ENCODE results near the gene ICA1L.

ICA1L gene

DNA sequence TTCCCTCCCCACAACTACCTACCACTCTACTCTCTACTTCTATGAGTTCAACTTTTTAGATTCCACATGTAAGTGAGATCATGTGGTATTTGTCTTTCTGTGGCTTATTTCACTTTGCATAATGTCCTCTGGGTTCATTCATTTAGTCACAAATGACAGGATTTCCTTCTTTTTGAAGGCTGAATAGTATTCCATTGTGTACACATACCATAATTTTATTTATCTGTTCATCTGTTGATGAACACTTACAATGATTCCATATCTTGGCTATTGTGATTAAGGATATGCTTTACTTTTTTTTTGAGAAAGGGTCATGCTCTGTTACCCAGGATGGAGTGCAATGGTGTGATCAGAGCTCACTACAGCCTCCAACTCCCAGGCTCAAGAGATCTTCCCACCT, 73.6 kb downstream of the ICA1L start:
- Mint-ChIP-seq H3K9me3 (peaks cover 21% of the 10 kb centered on the region), H3K27ac (no peak overlapping the region), H3K4me1 (no peaks in the 10 kb centered on the region), H3K36me3 (ENCODE audit: low read depth) (peaks cover 46% of the 10 kb centered on the region), H3K4me3 (no peak overlapping the region), H3K27me3 (ENCODE audit: low read depth, poor library complexity) (peaks cover 6% of the 10 kb centered on the region)
- no peak for DNase-seq
- no peak for TF ChIP-seq CTCF (IDR thresholded peaks at IDR 0.05)

- H3K4me3 Mint-ChIP-seq = no peak overlapping the region
These were observed 80.9 kb downstream of the ICA1L start for GRCh38 chr2:202790676-202791075.

GRCh38 chr2:202786842-202787241, 84.7 kb downstream of the ICA1L start:
- no peak for DNase-seq
- Mint-ChIP-seq H3K9me3 (no peaks in the 10 kb centered on the region), H3K4me1 (peaks cover 11% of the 10 kb centered on the region), H3K27me3 (ENCODE audit: low read depth, poor library complexity) (no peaks in the 10 kb centered on the region), H3K36me3 (ENCODE audit: low read depth) (peaks cover 73% of the 10 kb centered on the region), H3K4me3 (no peak overlapping the region), H3K27ac (no peak overlapping the region)
- TF ChIP-seq CTCF (IDR thresholded peaks at IDR 0.05) = no peak

More at GRCh38 chr2:202790676-202791075, 80.9 kb downstream of the ICA1L start:
- peaks cover 59% of the 10 kb centered on the region for H3K36me3 Mint-ChIP-seq (ENCODE audit: low read depth)
- H3K27me3 Mint-ChIP-seq (ENCODE audit: low read depth, poor library complexity) = no peaks in the 10 kb centered on the region
- H3K9me3 Mint-ChIP-seq = peaks cover 4% of the 10 kb centered on the region
- no peak for DNase-seq
- H3K4me1 Mint-ChIP-seq = peaks cover 11% of the 10 kb centered on the region
- peak overlapping the region; percentile 78 for H3K27ac Mint-ChIP-seq
- no peak for TF ChIP-seq CTCF (IDR thresholded peaks at IDR 0.05)

- Mint-ChIP-seq H3K27me3 (ENCODE audit: low read depth, poor library complexity) (no peaks in the 10 kb centered on the region), H3K27ac (peak overlapping the region; percentile 55), H3K9me3 (no peaks in the 10 kb centered on the region), H3K4me3 (no peak overlapping the region), H3K4me1 (peaks cover 7% of the 10 kb centered on the region), H3K36me3 (ENCODE audit: low read depth) (peaks cover 84% of the 10 kb centered on the region)
- TF ChIP-seq CTCF (IDR thresholded peaks at IDR 0.05) = no peak
- no peak for DNase-seq
These were observed 88.5 kb downstream of the ICA1L start for GRCh38 chr2:202782940-202783558.

DNA sequence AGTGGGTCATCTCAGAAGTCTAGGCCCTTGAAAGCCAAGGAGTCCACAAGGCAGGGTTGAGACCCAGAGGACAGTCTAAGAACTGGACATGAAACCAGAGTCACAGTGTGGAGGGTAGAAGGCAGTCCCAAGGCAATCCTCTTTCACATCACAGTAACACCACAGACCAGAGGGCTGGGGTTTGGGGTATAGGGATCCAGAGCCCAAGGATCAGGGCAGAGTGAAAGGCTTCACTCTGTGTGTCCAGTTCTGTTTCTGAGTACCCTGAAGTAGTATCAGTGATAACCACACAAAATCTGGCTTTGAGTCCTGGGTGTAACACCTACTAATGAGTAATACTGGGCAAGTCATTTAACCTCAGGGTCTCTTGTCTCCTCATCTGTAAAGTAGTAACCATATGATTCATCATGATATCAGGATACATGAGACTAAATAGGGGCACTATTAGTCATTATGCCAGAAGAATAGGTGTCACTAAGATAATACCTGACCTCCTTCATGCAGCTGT, 91.0 kb downstream of the ICA1L start:
- H3K4me3 Mint-ChIP-seq = no peak overlapping the region
- H3K36me3 Mint-ChIP-seq (ENCODE audit: low read depth) = peaks cover 82% of the 10 kb centered on the region
- H3K4me1 Mint-ChIP-seq = no peaks in the 10 kb centered on the region
- no peaks in the 10 kb centered on the region for H3K9me3 Mint-ChIP-seq
- no peak for TF ChIP-seq CTCF (IDR thresholded peaks at IDR 0.05)
- no peak for DNase-seq
- H3K27ac Mint-ChIP-seq = no peak overlapping the region
- H3K27me3 Mint-ChIP-seq (ENCODE audit: low read depth, poor library complexity) = no peaks in the 10 kb centered on the region

- Mint-ChIP-seq H3K36me3 (ENCODE audit: low read depth) (peaks cover 83% of the 10 kb centered on the region), H3K27ac (no peak overlapping the region), H3K9me3 (no peaks in the 10 kb centered on the region), H3K27me3 (ENCODE audit: low read depth, poor library complexity) (no peaks in the 10 kb centered on the region), H3K4me3 (no peak overlapping the region), H3K4me1 (no peaks in the 10 kb centered on the region)
- DNase-seq = no peak
- TF ChIP-seq CTCF (IDR thresholded peaks at IDR 0.05) = no peak
These were observed 93.3 kb downstream of the ICA1L start for GRCh38 chr2:202778217-202778616.

Data from nephron progenitor cell (in vitro differentiated cells).